K562 (cell line): ENCODE measurements around the gene CARMIL3. TPM values are rescaled to one million over a fixed set of nuclear protein-coding genes. Genes with fewer than 3 reads are reported as not detected.

Source experiments
- ATAC-seq: fragments of 200-7000 bp; cut with Tn5 transposase; 3 replicates; pipeline ENCODE4 v1.9.1; 2020; ENCODE audit warnings: moderate library complexity
- BruUV-seq: library from RNA; stranded (reverse); fragments of 400-500 nt; replicated peaks from 2 replicates; lab custom pipeline; 2021; lab: Mats Ljungman, UMichigan
- CTCF ChIA-PET: fragments of 300-600 bp; formaldehyde crosslinking; extraction: SDS; loops from one replicate; lab custom pipeline; 2021; ENCODE audit warnings: low intra/inter-chr PET ratio; lab: Yijun Ruan, JAX
- POLR2A ChIA-PET: fragments of 300-600, 350-650 bp; sonication (Branson Sonifier 250); formaldehyde crosslinking; extraction: SDS; loops from one replicate; lab custom pipeline; 2021; ENCODE audit warnings: antibody characterized with exemption, inconsistent platforms; lab: Yijun Ruan, JAX
- DNase-seq, 4 experiments: peaks; one replicate each; pipeline versions ENCODE4 v3.0.0 to v3.0.0-alpha.2; 2011 to 2018; ENCODE audit warnings: low spot score in 3 of 4, mixed read lengths in 3 of 4; ENCODE audit errors: extremely low read depth in 1 of 4
- FAIRE-seq: peaks from 2 replicates; lab custom pipeline; 2011; peaks lifted over from hg19 to GRCh38; lab: Jason Lieb, UNC
- H2AFZ ChIP-seq: 2 replicates; pipeline ENCODE4 v1.6.0; 2011; ENCODE audit warnings: low read depth, low read length, control low read depth, inconsistent platforms
- H3K27ac ChIP-seq: fragments of 200-600 bp; 3 replicates; pipeline ENCODE4 v1.8.0; 2011; ENCODE audit warnings: low read depth, mild to moderate bottlenecking, control low read depth, inconsistent platforms, low read length, moderate library complexity, mixed read lengths; ENCODE audit errors: extremely low read depth
- H3K27me3 ChIP-seq, 2 experiments: fragments of 300-600 bp in 1 of 2; 2 replicates in 1 of 2; 3 replicates in 1 of 2; pipeline versions ENCODE4 v1.6.0 to v1.8.0; 2011; ENCODE audit warnings: inconsistent platforms in 2 of 2, low read length in 2 of 2, mild to moderate bottlenecking in 1 of 2, mixed read lengths in 1 of 2, moderate library complexity in 1 of 2; ENCODE audit not compliant: control insufficient read depth in 2 of 2, insufficient read depth in 2 of 2
- H3K36me3 ChIP-seq: fragments of 300-600 bp; 3 replicates; pipeline ENCODE4 v1.8.0; 2011; ENCODE audit warnings: mild to moderate bottlenecking, low read length, inconsistent platforms; ENCODE audit not compliant: control insufficient read depth, insufficient read depth
- H3K4me1 ChIP-seq, 2 experiments: fragments of 200-600 bp in 1 of 2; replicated peaks in 1 of 2; 2 replicates in 1 of 2; 3 replicates in 1 of 2; pipeline versions ENCODE4 v1.5.1 to v1.8.0; 2011; ENCODE audit warnings: inconsistent platforms in 2 of 2, low read length in 2 of 2, mild to moderate bottlenecking in 1 of 2, mixed read lengths in 1 of 2, moderate library complexity in 1 of 2; ENCODE audit not compliant: control insufficient read depth in 2 of 2, insufficient read depth in 2 of 2
- H3K4me2 ChIP-seq: 2 replicates; pipeline ENCODE4 v1.6.1; 2011; ENCODE audit warnings: low read length, control low read depth, inconsistent platforms, mixed read lengths; ENCODE audit not compliant: insufficient read depth
- H3K4me3 ChIP-seq: fragments of 200-600 bp; sonication (generic), shearing (Covaris generic); 2 replicates; pipeline ENCODE4 v1.5.1; 2016; ENCODE audit warnings: control low read depth, inconsistent platforms
- H3K79me2 ChIP-seq: fragments of 200-600 bp; 3 replicates; pipeline ENCODE4 v1.8.0; 2011; ENCODE audit warnings: low read length, inconsistent platforms; ENCODE audit not compliant: control insufficient read depth, insufficient read depth
- H3K9ac ChIP-seq, 2 experiments: 2 replicates each; pipeline versions ENCODE4 v1.6.0 to v1.6.1; 2011; ENCODE audit warnings: low read depth in 2 of 2, low read length in 2 of 2, control low read depth in 1 of 2, inconsistent platforms in 1 of 2, mild to moderate bottlenecking in 1 of 2, mixed read lengths in 1 of 2; ENCODE audit not compliant: insufficient read depth in 1 of 2
- H3K9me1 ChIP-seq: one replicate; pipeline ENCODE4 v1.6.0; 2011; ENCODE audit warnings: inconsistent platforms, mild to moderate bottlenecking, low read length, moderate library complexity; ENCODE audit not compliant: control insufficient read depth, insufficient read depth
- H3K9me3 ChIP-seq: replicated peaks from 2 replicates; pipeline ENCODE4 v1.5.1; 2011; ENCODE audit warnings: low read depth, low read length, inconsistent platforms; ENCODE audit not compliant: control insufficient read depth, insufficient read depth
- H4K20me1 ChIP-seq: replicated peaks from 2 replicates; pipeline ENCODE4 v1.6.1; 2011; ENCODE audit warnings: low read length, inconsistent platforms, mixed read lengths; ENCODE audit not compliant: control insufficient read depth, insufficient read depth
- BCL6 ChIP-seq: fragments of 250-450 bp; sonication (Bioruptor Pico); IDR thresholded peaks from 2 replicates; pipeline ENCODE4 v1.4.0; 2020
- DIDO1 ChIP-seq: fragments of 450-650 bp; IDR thresholded peaks from 2 replicates; pipeline ENCODE4 v1.6.1; 2016; ENCODE audit warnings: low read depth, missing biosample characterization, missing genetic modification characterization
- HNRNPUL1 ChIP-seq: fragments of 200-400 bp; formaldehyde crosslinking; IDR thresholded peaks from 2 replicates; pipeline ENCODE4 v1.6.1; 2017; ENCODE audit warnings: low read length
- NCOA1 ChIP-seq: fragments of 450-650 bp; IDR thresholded peaks from 2 replicates; pipeline ENCODE4 v1.6.1; 2016; ENCODE audit warnings: low read depth
- NR4A1 ChIP-seq, 2 experiments: fragments of 250-450 bp in 1 of 2; fragments of 450-650 bp in 1 of 2; sonication (Bioruptor Pico) in 1 of 2; IDR thresholded peaks; 2 replicates each; pipeline versions ENCODE4 v1.4.0 to v1.6.1; 2016 to 2020; ENCODE audit warnings: mild to moderate bottlenecking in 2 of 2, missing compliant biosample characterization in 1 of 2, missing genetic modification characterization in 1 of 2, moderate library complexity in 1 of 2
- SIX5 ChIP-seq, 2 experiments: IDR thresholded peaks; 2 replicates each; pipeline ENCODE4 v1.6.1; 2011; ENCODE audit warnings: low read length in 2 of 2, borderline replicate concordance in 1 of 2, low read depth in 1 of 2, mild to moderate bottlenecking in 1 of 2, moderate library complexity in 1 of 2; ENCODE audit not compliant: insufficient read depth in 1 of 2
- ZZZ3 ChIP-seq: fragments of 450-650 bp; IDR thresholded peaks from 2 replicates; pipeline ENCODE4 v1.6.1; 2016; ENCODE audit warnings: antibody characterized with exemption, mild to moderate bottlenecking, moderate library complexity
- WGBS: fragments of 100-300 bp; shearing (Covaris generic); methylation state at CpG from one replicate; pipeline ENCODE4 v1.1.6; 2016; ENCODE audit warnings: low coverage, mixed read lengths; ENCODE audit not compliant: insufficient coverage; ENCODE audit errors: missing lambda C conversion rate; 5-methylcytosine and 5-hydroxymethylcytosine counted together
- in situ Hi-C: fragments of 300-500 bp; cut with MboI; formaldehyde crosslinking; loops from 4 replicates; pipeline ENCODE4 v1.15.0; 2018; ENCODE audit warnings: inconsistent platforms, mixed read lengths
- intact Hi-C: fragments of 100-400 bp; cut with micrococcal nuclease; formaldehyde crosslinking; loops from 2 replicates; pipeline ENCODE4 v1.14.2; 2022
- polyA plus RNA-seq, 8 experiments: library from polyadenylated mRNA; depleted of rRNA in 4 of 8; stranded (reverse) in 5 of 8; unstranded in 3 of 8; fragments of >200 nt; fragmentation: Nextera tagmentation in 2 of 8; fragmentation: Illumina TruSeq in 1 of 8; extraction: Ambion mirVana in 2 of 8; extraction: Trizol in 1 of 8; gene quantifications; 2 replicates each; pipeline versions ENCODE4 v1.2.1 to v1.2.3, GENCODE V29; 2011 to 2014; ENCODE audit warnings: inconsistent platforms in 1 of 8, missing spikeins in 1 of 8
- total RNA-seq, 7 experiments: library from RNA; depleted of rRNA in 6 of 7; stranded (reverse); fragments of >200 nt in 6 of 7; fragmentation: Illumina TruSeq in 2 of 7; extraction: Trizol in 2 of 7; gene quantifications; 2 replicates each; pipeline versions ENCODE4 v1.2.1 to v1.2.3, GENCODE V29; 2011 to 2021; ENCODE audit warnings: low replicate concordance in 1 of 7
- TF ChIP-seq, protein P1 (sequence below): fragments of 200-600 bp; sonication (generic); IDR thresholded peaks from one replicate; pipeline ENCODE4 v1.6.1; 2012; ENCODE audit warnings: mild to moderate bottlenecking, low read depth, low read length, inconsistent platforms

The CARMIL3 gene
- total and polyA plus RNA-seq, 9 of the 15 experiments (the other 6 are each of a cell fraction or from before 2014, with no cell fraction given), result 0.01 to 0.11 (median 0.05) TPM; not detected in 5

DNA sequence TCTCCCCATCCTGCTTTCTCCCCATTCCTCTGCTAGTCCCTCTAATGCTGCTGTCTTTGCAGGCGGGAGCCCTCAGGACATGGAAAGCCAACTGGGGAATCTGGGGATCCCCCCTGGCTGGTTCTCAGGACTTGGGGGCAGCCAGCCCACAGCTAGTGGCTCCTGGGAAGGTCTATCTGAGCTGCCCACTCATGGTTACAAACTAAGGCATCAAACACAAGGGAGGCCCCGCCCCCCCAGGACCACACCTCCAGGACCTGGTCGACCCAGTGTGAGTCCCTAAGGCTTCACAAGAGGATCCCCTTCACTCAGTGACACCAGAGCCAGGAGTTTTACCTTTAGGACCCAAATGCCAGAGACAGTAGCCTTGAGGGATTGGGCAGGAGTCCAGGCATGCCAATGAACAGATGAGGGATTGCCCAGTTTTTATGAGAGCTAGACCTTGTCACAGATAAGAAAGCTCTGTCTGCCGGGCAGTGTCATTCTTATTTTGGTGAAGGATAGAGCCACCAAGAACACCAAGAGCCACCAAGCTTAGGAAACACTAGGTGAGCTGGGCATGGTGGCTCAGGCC is 11.5 kb downstream of the CARMIL3 start:
- in situ Hi-C loops, result no loop called here

More for the DNA sequence above, 11.5 kb downstream of the CARMIL3 start:
- no peak overlapping the region for H3K9ac ChIP-seq
- 8% methylated on average over 4 of the region's 4 CpGs for WGBS
- BruUV-seq, result no TSS peak
- H3K4me2 ChIP-seq, result no peak overlapping the region
- H3K4me3 ChIP-seq, result no peak overlapping the region
- no peaks in the 10 kb centered on the region for H3K36me3 ChIP-seq
- intact Hi-C loops, result no loop called here
- ATAC-seq (no peak), DNase-seq (peak in 1 of 4 experiments; percentile 28), FAIRE-seq (no peak)
- no peaks in the 10 kb centered on the region for H3K9me3 ChIP-seq
- CTCF ChIA-PET, result no interaction called here
- no peaks in the 10 kb centered on the region for H3K9me1 ChIP-seq
- POLR2A ChIA-PET, result no interaction called here
- peaks cover 0 to 13% of the 10 kb centered on the region in 2 experiments; a peak in 2 of 5 replicates for H3K27me3 ChIP-seq
- no peaks in the 10 kb centered on the region for H3K79me2 ChIP-seq
- no peak overlapping the region for H2AFZ ChIP-seq
- no peak overlapping the region for H3K27ac ChIP-seq
- TF ChIP-seq DIDO1 (tag), result no peak
- TF ChIP-seq SIX5 (IDR thresholded peaks at IDR 0.05; ENCODE audit: borderline replicate concordance in 1 of 2, insufficient read depth in 1 of 2, low read depth in 1 of 2, low read length in 2 of 2), result no peak
- TF ChIP-seq, protein P1, sequence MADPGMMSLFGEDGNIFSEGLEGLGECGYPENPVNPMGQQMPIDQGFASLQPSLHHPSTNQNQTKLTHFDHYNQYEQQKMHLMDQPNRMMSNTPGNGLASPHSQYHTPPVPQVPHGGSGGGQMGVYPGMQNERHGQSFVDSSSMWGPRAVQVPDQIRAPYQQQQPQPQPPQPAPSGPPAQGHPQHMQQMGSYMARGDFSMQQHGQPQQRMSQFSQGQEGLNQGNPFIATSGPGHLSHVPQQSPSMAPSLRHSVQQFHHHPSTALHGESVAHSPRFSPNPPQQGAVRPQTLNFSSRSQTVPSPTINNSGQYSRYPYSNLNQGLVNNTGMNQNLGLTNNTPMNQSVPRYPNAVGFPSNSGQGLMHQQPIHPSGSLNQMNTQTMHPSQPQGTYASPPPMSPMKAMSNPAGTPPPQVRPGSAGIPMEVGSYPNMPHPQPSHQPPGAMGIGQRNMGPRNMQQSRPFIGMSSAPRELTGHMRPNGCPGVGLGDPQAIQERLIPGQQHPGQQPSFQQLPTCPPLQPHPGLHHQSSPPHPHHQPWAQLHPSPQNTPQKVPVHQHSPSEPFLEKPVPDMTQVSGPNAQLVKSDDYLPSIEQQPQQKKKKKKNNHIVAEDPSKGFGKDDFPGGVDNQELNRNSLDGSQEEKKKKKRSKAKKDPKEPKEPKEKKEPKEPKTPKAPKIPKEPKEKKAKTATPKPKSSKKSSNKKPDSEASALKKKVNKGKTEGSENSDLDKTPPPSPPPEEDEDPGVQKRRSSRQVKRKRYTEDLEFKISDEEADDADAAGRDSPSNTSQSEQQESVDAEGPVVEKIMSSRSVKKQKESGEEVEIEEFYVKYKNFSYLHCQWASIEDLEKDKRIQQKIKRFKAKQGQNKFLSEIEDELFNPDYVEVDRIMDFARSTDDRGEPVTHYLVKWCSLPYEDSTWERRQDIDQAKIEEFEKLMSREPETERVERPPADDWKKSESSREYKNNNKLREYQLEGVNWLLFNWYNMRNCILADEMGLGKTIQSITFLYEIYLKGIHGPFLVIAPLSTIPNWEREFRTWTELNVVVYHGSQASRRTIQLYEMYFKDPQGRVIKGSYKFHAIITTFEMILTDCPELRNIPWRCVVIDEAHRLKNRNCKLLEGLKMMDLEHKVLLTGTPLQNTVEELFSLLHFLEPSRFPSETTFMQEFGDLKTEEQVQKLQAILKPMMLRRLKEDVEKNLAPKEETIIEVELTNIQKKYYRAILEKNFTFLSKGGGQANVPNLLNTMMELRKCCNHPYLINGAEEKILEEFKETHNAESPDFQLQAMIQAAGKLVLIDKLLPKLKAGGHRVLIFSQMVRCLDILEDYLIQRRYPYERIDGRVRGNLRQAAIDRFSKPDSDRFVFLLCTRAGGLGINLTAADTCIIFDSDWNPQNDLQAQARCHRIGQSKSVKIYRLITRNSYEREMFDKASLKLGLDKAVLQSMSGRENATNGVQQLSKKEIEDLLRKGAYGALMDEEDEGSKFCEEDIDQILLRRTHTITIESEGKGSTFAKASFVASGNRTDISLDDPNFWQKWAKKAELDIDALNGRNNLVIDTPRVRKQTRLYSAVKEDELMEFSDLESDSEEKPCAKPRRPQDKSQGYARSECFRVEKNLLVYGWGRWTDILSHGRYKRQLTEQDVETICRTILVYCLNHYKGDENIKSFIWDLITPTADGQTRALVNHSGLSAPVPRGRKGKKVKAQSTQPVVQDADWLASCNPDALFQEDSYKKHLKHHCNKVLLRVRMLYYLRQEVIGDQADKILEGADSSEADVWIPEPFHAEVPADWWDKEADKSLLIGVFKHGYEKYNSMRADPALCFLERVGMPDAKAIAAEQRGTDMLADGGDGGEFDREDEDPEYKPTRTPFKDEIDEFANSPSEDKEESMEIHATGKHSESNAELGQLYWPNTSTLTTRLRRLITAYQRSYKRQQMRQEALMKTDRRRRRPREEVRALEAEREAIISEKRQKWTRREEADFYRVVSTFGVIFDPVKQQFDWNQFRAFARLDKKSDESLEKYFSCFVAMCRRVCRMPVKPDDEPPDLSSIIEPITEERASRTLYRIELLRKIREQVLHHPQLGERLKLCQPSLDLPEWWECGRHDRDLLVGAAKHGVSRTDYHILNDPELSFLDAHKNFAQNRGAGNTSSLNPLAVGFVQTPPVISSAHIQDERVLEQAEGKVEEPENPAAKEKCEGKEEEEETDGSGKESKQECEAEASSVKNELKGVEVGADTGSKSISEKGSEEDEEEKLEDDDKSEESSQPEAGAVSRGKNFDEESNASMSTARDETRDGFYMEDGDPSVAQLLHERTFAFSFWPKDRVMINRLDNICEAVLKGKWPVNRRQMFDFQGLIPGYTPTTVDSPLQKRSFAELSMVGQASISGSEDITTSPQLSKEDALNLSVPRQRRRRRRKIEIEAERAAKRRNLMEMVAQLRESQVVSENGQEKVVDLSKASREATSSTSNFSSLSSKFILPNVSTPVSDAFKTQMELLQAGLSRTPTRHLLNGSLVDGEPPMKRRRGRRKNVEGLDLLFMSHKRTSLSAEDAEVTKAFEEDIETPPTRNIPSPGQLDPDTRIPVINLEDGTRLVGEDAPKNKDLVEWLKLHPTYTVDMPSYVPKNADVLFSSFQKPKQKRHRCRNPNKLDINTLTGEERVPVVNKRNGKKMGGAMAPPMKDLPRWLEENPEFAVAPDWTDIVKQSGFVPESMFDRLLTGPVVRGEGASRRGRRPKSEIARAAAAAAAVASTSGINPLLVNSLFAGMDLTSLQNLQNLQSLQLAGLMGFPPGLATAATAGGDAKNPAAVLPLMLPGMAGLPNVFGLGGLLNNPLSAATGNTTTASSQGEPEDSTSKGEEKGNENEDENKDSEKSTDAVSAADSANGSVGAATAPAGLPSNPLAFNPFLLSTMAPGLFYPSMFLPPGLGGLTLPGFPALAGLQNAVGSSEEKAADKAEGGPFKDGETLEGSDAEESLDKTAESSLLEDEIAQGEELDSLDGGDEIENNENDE, result no peak
- TF ChIP-seq NCOA1, result no peak
- TF ChIP-seq HNRNPUL1, result no peak
- no peak for TF ChIP-seq ZZZ3
- no peak for TF ChIP-seq NR4A1 (CRISPR knock-in tag; IDR thresholded peaks at IDR 0.05)
- no peak for TF ChIP-seq NR4A1 (tag; IDR thresholded peaks at IDR 0.05)
- no peak for TF ChIP-seq BCL6 (CRISPR knock-in tag)
- no peaks in the 10 kb centered on the region for H4K20me1 ChIP-seq
- H3K4me1 ChIP-seq, result no peaks in the 10 kb centered on the region
